ENCODE measurements around the gene TEAD1.

GRCh38 chr11:12963051-12963450 is 288.8 kb downstream of the TEAD1 start:
- TF ChIP-seq CTCF (conservative IDR thresholded peaks at IDR 0.05) = no peak
- no peak for TF ChIP-seq ZFX (IDR thresholded peaks at IDR 0.05)
